ENCODE measurements around the gene CEP78.
"Not testable (repeated sequence)": the region's sequence is repeated elsewhere in the genome, so short reads cannot be mapped to it uniquely, and the experiment has no call there.

Gene CEP78

DNA sequence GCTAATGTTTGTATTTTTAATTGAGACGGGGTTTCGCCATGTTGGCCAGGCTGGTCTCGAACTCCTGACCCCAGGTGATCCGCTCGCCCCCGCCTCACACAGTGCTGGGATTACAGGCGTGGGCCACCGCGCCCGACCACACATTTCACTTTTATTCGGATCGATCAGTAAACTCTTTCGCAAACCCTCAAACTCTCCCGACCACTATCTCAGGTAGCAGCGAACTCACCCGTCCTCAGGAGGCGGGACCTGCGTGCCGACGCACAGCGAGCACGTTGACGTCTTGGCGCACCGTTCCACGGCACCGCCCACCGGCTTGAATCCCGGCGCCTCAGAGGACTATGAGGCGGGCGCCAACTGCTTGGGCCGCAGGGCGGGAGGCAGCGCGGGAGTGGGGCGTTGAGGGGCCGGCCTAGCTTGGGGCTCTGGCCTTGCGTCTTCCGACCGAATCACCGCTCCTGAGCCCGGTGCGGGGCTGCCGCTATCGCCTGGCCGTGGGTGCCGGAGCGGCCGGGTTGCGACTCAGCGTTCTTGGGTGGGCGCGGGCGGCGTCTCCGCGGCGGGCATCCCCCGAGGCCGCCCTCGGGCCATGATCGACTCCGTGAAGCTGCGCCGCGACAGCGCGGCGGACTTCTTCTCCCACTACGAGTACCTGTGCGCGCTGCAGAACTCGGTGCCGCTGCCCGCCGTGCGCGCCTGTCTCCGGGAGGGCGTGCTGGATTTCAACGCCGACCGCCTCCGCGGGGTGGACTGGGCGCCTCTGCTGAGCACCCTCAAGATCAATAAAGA, at the start of gene CEP78:
TSS of gene CEP78 (plus strand) at position 314 of the 789 bp plus-strand sequence. CDS start at position 590, 276 bp downstream.
- DNase-seq = no peak

GRCh38 chr9:78187763-78188484, 48.0 kb upstream of the CEP78 start:
- no peak for DNase-seq

DNA sequence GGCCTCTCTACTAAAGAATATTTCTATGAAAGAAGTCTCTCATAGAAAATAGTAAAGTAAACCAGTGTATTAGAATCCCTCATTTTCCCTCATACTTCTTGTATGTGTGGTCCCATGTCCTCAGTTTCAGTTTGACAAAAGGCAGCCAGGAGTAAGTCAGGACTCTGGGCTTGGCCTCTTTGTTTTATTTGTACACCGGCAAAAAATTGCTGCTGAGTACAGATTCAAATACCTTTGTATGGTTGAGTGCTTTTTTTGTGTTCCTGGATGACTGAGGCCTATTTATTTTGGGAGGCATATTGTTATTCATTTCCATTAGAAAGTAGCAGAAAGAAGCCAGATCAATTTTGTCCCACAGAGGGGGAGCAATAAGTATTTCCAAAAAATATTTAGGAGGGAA, 47.3 kb upstream of the CEP78 start:
- no peak for DNase-seq

DNA sequence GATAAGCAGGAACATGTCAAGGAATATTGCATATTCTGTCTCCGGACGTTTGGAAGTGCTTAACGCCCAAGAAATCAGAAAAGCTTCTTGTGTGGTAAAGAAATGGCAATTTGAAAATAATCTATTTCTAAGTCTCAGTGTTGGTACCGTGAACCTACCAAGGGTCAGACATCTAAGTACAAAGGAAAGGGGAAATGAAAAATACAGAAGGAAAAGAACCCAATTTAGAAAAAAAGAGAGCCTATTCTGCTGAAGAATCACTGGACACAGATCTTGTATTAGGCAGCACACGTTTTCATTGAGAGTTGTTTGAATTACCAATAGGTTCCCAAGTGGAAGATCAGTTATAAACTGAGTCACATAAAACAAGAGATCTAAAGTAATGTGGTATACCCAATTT, 46.9 kb upstream of the CEP78 start:
- DNase-seq = no peak

DNA sequence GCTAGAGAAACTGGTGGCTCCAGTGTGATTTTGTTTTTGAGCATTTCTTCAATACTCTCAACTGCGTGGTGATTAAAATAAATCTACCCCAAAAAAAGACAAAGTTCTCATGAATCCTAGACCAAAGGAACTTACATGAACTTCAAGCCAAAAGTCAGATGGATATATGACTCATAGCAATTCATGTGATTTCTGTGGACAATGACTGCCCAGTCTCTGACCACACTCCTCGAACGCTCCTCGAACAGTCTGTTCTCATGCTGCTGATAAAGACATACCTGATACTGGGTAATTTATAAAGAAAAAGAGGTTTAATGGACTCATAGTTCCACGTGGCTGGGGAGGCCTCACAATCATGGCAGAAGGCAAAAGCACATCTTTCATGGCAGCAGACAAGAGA, 46.4 kb upstream of the CEP78 start:
- no peak for DNase-seq

DNA sequence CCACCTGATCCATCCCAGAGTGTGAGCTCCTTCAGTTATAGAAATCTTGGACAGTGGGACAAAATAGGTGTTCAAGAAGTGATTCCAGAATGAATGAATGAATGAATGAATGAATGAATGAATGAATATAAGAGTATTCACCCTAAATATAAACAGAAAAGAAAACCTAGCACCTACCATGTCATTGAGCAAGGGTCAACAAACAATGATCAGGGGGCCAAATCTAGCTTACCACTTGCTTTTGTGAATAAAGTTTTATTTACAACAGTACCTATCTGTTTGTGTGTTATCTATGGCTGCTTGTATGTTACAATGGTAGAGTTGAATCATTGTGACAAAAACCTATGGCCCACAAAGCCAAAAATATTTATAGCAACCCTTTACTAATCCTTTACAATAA, 43.9 kb upstream of the CEP78 start:
- DNase-seq = no peak

DNA sequence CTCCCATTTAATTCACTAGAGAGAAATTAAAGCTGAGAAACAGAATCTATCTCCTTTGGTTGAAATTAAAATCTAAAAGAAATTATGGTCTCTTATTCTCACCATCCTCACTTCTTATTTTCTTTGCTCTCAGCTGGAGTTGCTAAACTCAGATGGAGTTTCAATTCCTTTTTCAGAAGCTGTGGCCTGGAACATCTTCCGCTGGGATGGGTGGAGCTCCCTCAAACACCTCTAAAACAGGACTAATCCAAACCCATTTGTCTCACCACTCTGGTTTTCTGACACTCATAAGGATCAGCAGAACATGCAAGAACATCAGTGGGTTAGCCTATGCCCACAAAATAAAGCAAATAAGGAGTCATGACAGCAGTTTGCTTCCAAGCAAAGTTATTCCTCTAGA, 39.6 kb upstream of the CEP78 start:
- no peak for DNase-seq

GRCh38 chr9:78201158-78201777, 34.6 kb upstream of the CEP78 start:
- DNase-seq = not testable (repeated sequence)

GRCh38 chr9:78207319-78207718, 28.6 kb upstream of the CEP78 start:
- no peak for DNase-seq

- no peak for DNase-seq
Measured at GRCh38 chr9:78207901-78208300, 28.0 kb upstream of the CEP78 start.

DNA sequence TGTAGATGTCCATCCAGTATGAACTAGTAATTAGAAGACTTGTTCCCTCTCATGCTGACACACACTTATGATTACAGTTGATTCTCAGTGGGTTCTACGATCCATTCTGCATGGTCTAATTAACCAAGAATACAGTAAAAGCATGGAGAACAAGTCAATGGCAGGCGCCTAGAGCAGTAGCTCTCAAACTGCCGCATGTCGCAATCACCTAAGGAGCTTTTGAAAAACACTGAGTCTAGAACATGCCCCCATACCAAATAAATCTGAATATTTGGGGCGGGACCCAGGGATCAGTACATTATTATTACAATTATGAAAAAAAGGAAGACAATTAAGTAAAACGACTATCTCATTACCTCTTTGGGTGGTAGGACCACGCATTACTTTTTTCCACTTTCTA, 26.7 kb upstream of the CEP78 start:
- DNase-seq = no peak

DNA sequence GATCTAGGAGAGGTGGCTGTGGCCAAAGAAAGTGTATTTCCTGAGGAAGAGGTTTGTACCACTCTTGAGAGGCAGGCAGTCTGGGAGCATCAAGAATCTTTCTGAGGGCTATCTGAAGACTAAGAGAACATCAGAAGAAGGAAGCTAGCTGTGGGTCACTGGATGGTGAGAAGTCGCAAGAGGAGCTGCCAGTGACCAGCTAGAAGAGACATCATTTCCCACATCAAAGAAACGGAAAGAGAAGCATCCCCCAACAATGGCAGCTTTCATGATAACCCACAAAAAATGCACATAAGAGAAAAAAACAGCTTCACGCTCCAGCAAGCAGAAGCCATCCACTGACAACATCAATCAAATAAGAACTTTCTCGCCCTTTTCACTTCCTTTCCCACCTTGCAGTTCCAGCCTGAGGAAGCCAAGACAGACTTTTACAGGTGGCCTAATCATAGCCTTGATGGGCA, 25.0 kb upstream of the CEP78 start:
- no peak for DNase-seq

DNA sequence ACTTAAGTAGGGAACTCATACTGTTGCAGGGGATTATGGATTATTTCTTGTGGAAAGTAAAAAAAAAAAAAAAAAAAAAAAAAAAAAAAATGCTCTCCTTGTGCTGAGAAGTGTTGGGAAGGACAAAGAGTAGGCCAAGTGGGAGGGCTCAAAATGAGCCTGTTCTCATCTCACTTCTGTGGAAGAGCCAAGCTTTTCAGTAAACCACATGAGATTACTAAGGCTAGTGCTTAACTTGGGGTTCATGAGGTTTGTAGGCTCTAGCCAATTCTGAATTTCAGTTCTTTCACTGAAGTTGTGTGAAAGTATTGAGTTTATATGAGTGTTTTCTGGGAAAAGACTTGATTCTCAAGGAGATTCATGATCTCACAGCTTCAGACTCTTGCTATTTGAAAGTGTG, 23.0 kb upstream of the CEP78 start:
- no peak for DNase-seq

DNA sequence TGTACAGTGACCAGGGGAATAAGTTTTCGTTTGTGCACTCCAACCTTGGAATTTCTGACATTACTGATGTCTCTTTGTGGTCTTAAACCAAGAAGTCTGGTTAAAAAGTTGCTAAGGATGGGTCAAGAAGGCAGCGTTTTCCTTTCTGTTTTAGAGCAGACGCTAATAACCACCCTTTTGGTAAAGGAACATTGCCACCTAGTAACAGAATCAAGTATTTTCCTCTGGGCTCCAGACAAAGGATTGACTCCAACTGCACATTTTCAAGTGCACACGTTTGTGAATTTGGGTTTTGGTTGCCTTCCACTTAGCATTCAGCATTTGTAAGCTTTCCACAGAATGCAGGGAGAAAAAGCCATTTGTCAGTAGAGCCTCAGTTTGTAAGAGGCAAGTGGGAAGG, 22.2 kb upstream of the CEP78 start:
- DNase-seq = no peak

DNA sequence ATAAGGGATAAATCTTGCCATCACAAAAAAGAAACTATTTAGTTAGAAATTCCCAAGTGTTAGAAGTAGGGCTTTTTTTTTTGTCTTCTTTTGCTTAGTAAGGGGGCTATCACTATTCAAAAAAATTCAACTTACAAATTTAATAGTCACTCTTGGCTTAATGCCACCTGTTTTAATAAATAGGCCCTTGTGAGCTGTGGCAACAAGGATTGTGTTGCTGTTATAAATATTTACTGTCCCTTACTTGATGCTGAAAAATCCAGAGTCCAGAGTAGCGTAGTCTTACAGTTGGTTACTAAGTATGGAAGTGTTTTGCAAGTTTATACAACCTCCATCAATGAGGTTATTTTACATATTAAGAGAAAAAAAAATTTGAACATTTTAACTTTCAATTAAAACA, 21.4 kb upstream of the CEP78 start:
- DNase-seq = no peak

GRCh38 chr9:78215706-78216105, 20.2 kb upstream of the CEP78 start:
- no peak for DNase-seq

- DNase-seq = no peak
Measured at GRCh38 chr9:78218890-78219289, 17.0 kb upstream of the CEP78 start.

DNA sequence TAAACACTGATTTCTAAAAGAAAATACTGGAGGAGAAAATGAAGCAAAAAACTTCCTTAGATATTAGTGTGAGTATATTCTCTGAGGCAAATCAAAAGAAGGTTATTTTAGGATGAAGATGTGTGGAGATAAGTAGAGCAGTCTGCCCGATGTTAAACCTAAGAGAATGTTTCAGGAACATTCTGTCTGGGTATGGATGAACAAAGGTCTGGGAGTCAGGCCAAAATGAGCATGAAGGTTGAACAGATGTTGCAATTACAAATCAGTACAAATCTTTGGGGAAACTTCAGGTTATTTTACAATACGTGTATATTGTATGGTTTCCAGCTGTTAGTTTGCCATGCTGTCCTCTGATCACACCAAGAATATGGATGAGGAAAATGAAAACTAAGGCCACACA, 14.4 kb upstream of the CEP78 start:
- no peak for DNase-seq

DNA sequence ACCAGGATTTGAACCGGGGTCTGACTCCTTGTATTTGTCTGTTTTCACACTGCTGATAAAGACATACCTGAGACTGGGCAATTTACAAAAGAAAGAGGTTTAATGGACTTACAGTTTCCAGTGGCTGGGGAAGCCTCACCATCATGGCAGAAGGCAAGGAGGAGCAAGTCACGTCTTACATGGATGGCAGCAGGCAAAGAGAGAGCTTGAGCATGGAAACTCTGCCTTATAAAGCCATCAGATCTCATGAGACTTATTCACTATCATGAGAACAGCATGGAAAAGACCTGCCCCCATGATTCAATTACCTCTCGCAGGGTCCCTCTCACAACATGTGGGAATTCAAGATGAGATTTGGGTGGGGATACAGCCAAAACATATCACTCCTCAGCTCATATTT, 14.0 kb upstream of the CEP78 start:
- DNase-seq = not testable (repeated sequence)

GRCh38 chr9:78230761-78231160, 5.1 kb upstream of the CEP78 start:
- no peak for DNase-seq

- DNase-seq = not testable (repeated sequence)
Measured at GRCh38 chr9:78232471-78232870, 3.4 kb upstream of the CEP78 start.

- DNase-seq = no peak
Measured at GRCh38 chr9:78234810-78235209, 1.1 kb upstream of the CEP78 start.

- no peak for DNase-seq
Measured at GRCh38 chr9:78235256-78235761, 566 bp upstream of the CEP78 start.

- DNase-seq = no peak
Measured at GRCh38 chr9:78236551-78236910, 656 bp downstream of the CEP78 start.
